Vagina (tissue), 2 donors: ENCODE measurements around the gene PLA2G2D.

ENCODE experiments used
- POLR2A ChIP-seq, 2 donors: fragments of 450-650 bp; IDR thresholded peaks; one replicate each; pipeline ENCODE4 v1.6.1; 2017; ENCODE audit warnings: antibody characterized with exemption in 2 of 2, mild to moderate bottlenecking in 2 of 2, moderate library complexity in 2 of 2
- TF ChIP-seq, protein P1 (sequence below), 3 experiments: fragments of 450-650 bp in 2 of 3; fragments of 200-600 bp in 1 of 3; sonication (generic) in 1 of 3; IDR thresholded peaks; one replicate each; pipeline ENCODE4 v1.5.1; 2017 to 2019; ENCODE audit warnings: antibody characterized with exemption in 3 of 3, mild to moderate bottlenecking in 2 of 3, moderate library complexity in 2 of 3

DNA sequence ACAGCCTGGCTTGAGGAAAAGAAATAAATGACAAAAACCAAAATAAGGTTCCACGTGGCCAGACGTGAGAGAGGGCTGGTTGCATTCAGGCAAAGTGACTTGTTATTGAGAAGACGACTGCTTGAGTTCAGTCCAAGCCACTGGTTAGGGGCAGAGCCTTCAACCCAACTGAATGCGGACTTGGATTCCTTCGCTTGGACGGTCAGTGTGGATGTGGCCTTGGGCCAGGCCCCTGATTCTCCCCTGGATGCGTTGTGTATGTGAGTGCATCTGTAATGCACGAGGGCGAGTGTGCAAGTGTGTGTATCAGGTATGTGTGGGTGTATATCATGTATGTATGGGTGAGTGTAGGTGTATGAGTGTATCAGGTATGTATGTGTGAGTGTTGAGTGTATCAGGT, 21.7 kb upstream of the PLA2G2D start:
- TF ChIP-seq, protein P1, sequence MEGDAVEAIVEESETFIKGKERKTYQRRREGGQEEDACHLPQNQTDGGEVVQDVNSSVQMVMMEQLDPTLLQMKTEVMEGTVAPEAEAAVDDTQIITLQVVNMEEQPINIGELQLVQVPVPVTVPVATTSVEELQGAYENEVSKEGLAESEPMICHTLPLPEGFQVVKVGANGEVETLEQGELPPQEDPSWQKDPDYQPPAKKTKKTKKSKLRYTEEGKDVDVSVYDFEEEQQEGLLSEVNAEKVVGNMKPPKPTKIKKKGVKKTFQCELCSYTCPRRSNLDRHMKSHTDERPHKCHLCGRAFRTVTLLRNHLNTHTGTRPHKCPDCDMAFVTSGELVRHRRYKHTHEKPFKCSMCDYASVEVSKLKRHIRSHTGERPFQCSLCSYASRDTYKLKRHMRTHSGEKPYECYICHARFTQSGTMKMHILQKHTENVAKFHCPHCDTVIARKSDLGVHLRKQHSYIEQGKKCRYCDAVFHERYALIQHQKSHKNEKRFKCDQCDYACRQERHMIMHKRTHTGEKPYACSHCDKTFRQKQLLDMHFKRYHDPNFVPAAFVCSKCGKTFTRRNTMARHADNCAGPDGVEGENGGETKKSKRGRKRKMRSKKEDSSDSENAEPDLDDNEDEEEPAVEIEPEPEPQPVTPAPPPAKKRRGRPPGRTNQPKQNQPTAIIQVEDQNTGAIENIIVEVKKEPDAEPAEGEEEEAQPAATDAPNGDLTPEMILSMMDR (IDR thresholded peaks at IDR 0.05): no peak
- TF ChIP-seq POLR2A (IDR thresholded peaks at IDR 0.05): no peak
